ENCODE data around the gene DMD.
"Not testable (repeated sequence)": the region's sequence is repeated elsewhere in the genome, so short reads cannot be mapped to it uniquely, and the experiment has no call there.

DMD gene

DNA sequence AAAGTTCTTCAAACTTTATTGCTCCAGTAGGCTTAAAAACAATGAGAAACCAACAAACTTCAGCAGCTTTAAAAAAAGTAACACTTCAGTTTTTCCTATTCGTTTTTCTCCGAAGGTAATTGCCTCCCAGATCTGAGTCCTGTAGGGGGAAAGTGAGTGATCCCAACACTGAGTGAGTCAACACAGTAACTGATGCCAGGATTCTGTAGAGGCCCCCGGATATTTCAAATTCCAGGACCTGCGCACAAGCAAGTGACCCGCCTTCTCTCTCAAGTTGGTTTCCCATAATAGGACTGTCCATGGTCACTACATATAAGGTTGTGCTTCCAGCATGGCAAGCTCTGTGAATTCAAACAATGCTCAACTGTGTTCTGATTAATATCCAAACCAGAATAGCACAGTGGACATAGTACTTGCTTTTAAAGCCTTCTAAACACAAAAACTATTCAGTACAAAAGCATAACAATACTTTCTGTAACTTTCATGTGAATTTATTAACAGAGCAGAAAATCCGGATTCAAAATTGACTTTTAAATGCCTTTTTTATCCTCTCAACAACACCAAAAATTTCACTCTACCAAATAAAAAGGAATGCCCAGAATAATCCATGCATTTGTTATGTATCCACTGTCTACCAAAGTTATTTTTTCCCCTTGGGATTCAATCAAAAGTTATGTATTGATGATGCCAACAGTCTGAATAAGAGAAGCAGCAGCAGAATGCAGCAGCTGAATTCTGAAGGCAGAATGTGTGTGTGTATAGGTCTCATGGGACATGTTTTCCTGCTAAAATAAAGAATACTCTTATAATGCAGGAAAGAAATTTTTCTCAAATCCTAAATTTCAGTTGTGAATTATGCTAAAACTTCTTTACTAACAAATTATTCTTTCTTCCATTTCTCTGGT, at the start of gene DMD:
Gene DMD, minus strand, starts transcription at position 194 of the 905 bp plus-strand sequence. CDS start 237 bp downstream, outside the sequence.
- no peak for DNase-seq

DNA sequence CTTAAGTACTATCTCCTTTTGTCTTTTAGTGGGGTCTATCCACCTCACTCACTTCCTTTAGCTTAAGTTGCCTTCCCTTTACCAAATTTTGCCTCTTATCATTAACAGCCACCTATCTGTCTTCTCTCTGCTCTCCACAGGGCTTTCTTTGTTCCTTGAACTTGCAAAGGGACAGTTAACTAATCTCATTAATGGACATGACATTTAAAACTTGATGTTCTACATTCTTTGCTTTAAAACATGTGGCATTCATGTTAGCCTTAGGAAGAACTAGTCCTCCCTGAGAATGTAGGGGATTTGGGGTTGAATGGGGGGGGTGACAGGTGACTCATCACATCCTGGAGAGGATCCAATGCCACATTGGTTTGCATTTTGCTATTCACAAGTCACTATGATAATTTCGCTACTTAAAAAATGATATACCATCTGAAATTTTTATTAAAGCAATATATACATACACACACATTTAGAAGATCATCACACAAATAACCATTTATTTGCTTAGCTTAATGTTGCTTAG, 41.0 kb upstream of the DMD start:
- no peak for DNase-seq

DNA sequence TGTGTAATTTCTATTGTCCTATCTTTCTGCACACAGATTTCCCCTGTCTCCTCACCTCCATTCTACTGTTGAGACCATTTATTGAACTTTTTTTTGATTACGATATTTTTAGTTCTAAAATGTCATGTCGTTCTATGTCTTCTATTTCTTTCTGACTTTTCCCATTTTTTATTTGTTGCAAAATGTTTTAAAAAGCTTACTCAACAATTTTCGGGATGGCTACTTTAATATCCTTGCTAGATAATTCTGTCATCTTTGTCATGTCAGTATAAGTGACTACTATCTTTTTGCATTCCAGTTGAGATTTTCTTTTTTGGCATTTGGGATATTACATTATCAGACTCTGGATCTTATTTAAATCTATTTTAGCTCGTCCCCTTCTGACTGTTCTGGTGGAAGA, 7.5 kb upstream of the DMD start:
- DNase-seq = no peak

DNA sequence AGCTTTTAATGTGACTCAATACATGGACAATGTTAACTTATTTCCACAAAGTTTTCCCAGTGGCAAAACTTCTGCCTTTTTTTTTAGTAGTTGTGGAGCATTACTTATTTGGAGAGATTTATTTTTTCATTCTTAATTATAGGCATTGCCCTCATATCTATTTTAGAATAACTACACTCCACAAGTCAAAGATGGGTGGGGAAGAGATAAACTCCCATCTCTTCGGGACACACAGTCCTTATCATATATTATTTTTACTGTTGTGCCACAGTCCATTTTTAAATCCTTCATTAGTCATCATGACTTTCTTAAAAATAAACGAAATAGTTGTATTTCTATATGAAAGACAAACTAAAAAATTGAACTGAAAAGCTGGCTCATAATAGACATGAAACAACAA, 1.2 kb downstream of the DMD start:
- DNase-seq = no peak

DNA sequence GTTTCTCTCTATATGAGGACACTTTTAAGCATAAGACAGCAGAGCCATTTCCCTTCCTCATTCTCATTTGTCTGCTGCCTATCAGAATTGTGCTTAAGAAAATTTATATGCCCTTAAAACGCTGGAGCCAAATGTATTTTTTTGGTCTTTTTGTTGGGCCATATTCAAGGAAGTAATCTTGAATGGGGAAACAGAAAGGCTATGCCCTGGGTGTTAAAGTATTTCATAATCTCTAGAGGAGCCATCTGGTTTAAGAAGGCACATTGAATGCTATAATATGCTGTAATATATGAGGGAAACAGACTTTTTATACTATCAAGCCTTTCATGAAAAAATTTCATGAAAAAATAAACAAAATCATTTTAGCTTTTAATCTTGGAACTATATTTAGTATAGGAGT, 4.3 kb downstream of the DMD start:
- no peak for DNase-seq

DNA sequence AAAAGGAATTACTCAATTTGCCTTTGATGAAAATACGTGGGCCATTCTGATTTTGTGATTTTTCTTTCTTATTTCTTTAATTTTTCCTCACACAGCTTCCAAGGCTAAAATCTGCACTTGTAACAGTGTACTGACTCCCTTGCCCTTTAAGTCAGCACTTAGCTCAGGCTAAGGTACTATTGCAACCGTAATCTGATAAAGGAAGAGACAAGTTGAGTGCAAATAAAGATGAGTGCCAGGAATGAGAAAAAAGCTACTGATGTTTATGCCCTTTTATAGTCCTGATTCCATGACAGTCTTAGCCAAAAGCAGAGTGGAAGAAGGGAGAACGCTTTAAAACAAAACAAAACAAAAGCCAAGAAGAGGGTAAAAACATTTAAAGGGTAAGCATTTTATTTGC, 6.0 kb downstream of the DMD start:
- DNase-seq = no peak

DNA sequence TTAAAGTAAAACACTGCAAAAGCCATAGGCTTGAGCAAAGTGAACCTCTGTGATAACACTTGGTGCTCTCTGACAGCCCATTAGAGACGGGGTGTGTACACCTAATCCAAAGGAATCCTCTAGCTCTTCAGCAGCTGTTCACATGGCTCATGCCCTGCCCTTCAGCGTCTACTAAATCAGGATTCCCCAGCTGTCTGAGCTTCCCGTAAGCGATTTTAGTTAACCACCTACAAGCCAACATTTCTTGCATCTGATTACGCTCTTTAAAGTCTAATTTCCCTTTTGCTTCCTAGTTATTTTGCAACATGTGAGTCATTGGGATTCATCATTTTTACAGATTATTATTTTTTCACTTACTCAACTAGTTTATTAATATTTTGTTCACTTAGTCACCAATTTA, 6.5 kb downstream of the DMD start:
- no peak for DNase-seq

DNA sequence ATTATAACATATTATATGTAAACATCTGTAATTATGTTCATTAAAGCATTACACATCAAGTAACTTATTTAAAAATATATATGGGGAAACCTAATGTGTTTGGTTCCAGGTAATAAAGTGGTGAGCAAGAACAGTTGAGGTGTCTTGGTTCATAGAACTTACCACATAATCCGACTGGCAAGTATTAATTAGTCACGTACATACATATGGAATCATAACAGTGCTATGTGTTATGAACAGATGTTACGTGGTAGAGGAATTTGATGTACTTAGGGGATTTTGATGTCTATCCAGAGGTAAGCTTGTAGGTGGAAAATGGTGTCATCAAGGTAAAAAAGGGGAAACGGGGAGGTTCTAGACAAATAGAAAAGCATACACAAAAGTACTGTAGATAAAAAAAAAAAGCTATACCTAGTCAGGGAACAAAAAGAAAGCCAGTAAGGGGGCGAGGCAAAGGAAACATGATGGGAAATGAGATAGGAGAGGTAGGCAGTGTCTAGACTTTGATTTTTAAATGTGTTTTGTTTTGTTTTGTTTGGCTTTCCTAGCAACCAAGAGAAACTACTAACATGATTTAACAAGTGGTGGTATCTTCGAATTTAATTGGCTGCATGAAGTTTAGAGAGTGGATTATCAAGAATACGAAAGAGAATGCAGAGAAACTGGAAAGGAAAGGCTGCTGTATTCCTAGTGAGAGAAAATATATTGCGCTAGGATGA, 12.6 kb downstream of the DMD start:
- DNase-seq = no peak

DNA sequence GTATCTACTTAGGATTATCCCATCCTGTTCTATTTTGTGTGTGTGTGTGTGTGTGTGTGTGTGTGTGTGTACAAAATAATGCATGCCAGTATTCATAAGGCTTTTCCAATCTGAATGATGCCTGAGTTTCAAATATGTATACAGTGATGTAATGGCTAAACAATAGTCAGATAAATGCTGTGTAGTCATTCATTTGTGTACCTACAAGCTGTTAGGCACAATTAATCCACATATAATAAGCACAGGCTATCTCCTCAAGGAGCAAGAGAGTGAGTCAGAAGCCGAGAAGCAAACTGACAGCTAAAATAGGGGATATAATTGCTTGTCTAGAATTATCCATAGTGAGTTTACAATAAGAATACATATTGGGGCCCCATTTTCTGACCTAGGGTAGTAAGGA, 15.7 kb downstream of the DMD start:
- DNase-seq = no peak

DNA sequence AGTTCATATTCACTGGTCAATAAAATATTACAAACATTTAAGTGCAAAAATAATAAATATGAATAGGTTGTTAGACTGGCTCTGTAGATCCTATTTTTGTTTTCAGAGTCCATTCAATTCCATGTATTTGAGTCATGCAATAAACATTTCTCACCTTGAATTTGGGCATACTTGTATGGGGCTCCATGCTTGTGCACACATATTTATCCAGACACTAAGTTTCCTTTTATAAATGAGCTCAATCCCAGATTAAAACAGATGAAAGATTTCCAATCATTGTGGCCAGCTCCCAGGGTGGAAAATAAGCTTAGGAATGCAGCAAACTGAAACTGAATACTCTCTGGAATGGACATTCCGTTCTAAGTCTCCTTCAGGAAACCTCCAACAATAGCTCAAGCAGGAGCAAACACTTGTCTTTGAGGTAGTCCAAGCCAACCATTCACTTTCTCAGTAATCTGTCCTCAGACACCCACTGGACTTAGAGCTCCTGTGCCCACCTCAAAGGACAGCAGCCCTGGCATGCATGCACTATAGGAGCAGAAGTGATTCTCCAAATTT, 16.4 kb downstream of the DMD start:
- DNase-seq = no peak

DNA sequence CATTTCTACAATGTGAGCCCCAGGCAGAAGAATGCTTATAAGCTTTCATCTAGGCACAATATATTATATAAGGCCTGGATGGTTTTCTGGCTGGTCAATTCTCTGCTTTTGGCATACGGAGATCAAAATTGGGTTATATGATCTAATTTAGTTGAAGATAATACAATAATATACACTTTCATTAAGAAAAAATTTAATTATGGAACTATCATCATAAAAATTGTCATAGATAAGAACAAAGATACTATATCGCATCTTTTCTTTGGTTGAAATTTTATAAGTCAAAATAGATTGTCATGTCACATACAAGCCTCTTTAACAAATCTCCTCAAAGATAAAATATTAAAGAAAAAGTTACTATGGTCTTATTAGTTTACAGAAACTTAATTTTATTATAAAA, 17.1 kb downstream of the DMD start:
- DNase-seq = no peak

DNA sequence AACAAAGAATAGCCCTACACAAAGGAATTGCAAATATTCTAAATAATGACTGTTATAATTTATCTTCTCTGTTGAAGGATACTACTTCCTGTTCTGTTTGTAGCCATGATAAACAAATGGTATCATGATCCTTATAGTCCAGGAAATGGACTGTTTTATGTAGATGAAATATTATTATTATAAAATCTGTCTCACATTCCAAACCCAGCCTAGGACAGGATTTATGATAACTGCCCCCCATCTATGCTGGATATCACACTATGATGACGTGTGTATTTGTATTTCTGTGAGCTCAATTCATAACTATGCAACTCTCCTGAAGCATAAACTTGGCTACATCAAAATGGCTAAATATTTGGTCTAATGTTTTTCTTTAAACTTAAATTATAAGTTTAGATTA, 21.3 kb downstream of the DMD start:
- no peak for DNase-seq

DNA sequence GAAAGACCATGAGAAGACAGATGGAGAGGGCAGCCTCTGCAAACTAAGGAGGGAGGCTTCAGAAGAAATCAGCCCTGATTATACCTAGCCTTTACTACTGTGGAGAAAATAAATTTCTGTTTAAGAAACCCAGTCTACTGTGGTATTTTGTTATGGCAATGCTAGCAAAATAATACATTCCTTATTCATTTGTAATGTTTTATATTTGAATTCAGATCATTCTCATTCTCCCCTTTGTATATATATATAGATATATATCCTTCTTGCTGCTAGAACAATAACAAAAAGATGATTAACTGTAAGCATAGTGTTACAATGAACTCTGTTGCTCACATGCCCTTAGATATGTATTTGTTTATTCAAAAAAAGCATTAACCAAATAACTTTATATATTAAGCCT, 22.5 kb downstream of the DMD start:
- no peak for DNase-seq

DNA sequence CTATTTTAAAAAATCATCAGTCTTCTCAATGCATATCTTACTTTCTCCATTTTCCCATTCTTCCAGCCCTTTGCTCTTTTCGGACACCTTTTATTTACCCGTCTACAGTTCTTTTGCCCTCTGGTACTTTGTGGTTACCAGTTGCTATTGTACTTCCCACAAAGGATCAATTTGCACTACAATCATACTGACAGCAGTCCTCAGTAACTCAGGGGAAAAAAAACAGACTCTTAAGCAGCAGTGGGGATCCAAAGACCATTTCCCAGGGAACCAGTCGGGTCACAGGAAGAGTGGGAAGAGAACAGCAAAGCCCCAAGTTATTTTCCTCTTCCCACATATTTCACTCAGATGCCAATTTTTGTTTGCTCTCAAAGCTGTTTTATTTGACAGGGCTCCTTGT, 23.1 kb downstream of the DMD start:
- DNase-seq = no peak

DNA sequence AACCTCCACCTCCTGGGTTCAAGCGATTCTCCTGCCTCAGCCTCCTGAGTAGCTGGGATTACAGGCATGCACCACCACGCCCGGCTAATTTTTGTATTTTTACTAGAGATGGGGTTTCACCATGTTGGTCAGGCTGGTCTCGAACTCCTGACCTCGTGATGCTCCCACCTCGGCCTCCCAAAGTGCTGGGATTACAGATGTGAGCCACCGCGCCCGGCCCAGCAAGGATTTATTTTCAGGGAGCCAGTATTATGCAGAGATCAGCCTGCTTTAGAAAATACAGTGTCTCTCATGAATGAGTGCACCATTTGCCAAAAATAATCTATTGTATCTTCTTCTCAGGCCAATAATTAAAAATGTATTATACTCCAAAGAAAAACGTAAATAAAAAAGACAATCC, 26.5 kb downstream of the DMD start:
- DNase-seq = not testable (repeated sequence)

DNA sequence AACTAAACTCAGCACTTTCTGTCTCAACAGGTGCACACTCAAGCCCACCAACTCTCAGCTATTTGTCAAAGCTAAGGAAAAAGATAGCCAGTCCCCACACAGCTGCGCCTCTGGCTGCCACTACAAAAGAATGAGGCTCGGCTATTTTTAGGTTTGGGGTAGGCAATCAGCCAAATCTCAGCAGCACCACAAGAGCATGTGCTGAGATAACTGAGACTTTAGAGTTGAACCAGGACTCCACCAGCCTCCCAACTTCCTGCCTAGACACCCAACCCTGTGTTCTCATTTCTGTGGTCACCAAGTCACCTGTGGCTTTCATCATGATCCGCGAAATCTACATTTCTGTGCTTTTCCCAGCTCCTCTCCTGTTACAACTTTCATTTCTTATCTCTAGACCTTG, 28.0 kb downstream of the DMD start:
- no peak for DNase-seq

DNA sequence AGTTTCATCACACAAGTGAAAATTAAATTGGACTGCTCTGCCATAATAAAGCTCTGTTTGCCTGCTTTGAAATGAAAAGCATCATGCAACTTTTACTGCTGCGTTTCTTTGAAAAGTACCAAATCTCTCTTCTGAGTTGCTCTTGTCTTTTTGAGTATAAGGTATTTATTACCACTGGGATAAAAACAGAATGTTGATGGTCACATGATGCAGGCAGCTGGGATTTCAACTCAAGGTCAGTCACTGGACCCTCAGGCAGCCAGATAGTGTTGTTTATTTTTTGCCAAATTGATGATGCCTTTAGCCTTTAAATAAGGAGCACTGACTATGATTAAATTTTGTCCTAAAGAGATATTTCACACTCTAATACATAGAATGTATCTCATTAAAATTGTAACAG, 32.7 kb downstream of the DMD start:
- DNase-seq = no peak

DNA sequence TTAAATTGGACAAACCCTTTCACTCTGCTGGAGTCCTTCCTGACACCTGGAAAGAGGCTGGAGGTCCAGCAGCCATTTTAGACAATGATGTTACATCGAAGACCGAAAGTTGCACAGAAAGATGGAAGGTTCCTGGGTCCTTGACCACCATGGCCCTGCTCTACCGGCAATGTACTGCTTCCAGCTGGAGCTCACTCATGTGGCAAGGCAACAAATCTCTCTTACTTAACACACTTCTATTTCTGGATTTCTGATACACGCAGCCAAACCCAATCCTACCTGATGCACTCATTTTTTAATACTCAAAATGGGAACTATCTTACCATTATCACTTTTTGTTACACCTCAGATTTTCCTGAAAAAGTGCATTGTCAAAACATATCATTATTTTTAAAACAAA, 33.1 kb downstream of the DMD start:
- DNase-seq = no peak

DNA sequence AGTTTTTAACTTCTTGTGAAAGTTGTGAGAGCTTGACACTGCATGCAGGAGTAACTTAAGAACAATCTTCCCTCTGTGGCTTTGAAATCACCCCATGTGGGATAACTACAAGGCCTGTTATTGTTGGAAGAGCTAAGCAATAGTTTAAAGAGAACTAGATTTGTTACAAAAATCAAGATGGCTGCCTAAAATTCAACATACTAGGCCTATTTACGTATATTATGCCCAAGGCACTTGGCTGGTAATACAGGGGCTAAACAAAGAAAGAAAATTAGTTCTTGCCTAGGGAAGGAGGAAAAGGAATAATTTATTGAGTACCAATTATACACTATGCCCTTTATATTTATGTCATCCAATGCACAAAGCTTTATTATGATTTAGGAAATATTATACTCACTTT, 36.1 kb downstream of the DMD start:
- no peak for DNase-seq

DNA sequence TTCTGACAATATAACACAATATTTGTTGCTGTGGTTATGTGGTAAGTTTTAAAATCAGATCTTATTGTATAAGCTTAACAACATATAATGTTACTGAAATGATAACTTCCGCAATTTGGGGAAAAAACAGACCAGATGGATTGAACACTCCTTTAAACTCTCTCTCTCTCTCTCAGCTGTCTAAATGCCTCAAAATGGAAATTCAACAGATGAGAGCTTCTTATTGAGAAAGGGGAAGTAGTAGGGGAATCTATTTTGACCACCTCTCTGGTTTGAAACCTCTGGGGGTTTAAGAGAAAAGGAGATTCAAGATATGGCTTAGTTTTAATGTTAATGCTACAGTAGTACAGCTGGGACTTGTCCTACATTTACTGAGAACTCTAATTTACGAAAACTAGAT, 40.3 kb downstream of the DMD start:
- no peak for DNase-seq

DNA sequence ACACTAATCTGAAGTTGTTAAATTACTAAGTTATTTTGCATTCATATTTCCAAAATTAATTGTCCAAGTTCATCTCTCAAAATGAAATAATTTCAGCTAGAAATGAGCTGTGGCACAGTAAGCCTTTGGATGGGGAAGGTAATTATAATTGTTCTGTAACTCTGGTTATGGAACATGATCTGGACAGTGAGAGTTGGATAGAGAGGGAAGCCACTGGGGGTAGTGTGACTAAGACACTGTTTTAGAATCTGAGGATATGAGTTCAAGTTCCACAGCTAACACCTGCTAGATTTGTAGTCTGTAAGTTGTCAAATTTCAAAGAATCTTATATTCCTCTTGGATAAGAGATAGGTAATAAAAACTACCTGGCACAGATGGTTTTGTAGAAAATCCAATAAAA, 49.5 kb downstream of the DMD start:
- no peak for DNase-seq

DNA sequence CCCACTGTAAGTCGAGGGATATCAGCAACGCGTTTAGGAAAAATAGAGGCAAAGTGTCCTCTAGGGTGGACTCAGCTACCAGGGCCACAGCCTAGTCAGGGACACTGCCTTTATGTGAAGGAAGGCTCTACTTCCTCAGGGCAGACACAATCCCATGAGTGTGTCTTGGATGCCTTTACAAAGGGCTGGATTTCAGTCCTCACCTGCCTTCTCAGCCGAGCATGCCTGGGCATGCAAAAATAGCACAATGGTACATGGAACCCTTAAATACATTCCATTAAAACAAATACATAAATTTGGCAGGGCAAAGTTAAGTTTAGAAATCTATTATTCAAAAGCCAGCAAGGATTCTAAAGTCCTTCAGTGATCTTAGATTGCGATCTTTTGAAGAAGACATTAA, 51.1 kb downstream of the DMD start:
- no peak for DNase-seq

DNA sequence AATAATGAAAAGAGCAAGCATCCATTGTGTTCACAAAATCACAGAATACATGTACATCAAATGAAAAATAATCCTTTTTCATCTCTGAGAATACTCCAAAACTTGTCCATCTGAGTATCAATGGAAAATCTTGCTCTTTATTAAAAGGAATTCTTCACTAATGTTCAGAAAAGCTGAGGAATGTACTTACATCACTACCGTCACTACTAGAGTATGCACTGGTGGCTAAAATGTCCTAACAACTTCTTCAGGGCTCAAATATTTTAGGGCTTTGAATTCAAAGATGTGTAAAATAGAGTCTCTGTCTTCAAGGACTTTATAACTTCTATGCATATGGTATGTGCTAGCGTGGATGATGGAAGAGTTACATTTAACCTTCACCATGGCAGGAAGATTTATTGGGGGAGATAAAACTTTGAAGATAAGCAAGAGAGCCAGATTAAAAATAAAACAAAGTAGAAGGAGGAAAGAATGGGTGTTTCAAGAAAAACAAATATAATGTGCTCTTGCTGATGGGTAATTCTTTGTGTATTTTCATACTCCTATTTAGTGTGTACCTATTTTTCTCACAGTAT, 55.1 kb downstream of the DMD start:
- no peak for DNase-seq

DNA sequence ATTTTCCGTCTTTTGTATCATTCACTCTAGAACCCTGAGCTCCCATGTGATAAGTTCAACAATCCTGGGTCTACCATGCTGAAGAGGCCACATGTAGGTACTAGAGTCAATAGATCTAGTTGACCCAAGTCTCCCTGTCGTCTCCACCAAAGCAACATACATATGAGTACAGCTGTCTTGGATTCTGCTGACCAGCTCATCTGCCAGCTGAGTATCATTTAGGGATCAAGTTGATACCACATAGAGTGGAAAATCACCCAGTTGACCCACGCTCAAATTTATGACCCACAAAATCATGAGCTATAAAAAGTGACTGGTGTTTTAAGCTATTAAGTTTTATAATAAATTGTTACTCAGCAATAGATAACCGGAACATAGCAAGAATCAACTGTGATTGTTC, 61.8 kb downstream of the DMD start:
- DNase-seq = no peak

Data from activated CD4-positive, alpha-beta T cell treated with anti-CD3 and anti-CD28 coated beads, Interleukin-2, amount 50 U/mL, for 4 hours (primary cell).